Measurements from ENCODE around the gene HDAC2. TPM values are rescaled to one million over a fixed set of nuclear protein-coding genes. Genes with fewer than 3 reads are reported as not detected.

Gene HDAC2
- total and polyA plus RNA-seq, 2 donors (not counting 3 experiments of a cell fraction or from before 2014, with no cell fraction given) = 121 to 142 TPM

- H3K27me3 ChIP-seq (ENCODE audit: control insufficient read depth in 2 of 2, insufficient read depth in 2 of 2, low read length in 2 of 2) = no peaks in the 10 kb centered on the region
- no peak overlapping the region for H2AFZ ChIP-seq (ENCODE audit: low read depth, low read length)
- no peaks in the 10 kb centered on the region for H3K36me3 ChIP-seq (ENCODE audit: control insufficient read depth in 2 of 2, extremely low read depth in 1 of 2, insufficient read depth in 2 of 2, low read length in 2 of 2)
- CTCF ChIA-PET = no interaction called here
- H3K9me3 ChIP-seq (replicated peaks; ENCODE audit: control insufficient read depth, insufficient read depth, low read length) = no peaks in the 10 kb centered on the region
- H4K20me1 ChIP-seq (replicated peaks; ENCODE audit: control insufficient read depth, extremely low read depth, insufficient read depth, low read length) = no peaks in the 10 kb centered on the region
- no TSS peak for BruUV-seq (replicated peaks)
- intact Hi-C loops (cut with micrococcal nuclease) = loop anchor here (10.0 kb wide), 1 partner anchor 1425 kb away; no protein-coding TSS in a partner anchor
- DNase-seq (ENCODE audit: low read depth, low spot score) (no peak), FAIRE-seq (no peak)
- no peak overlapping the region for H3K4me2 ChIP-seq (ENCODE audit: insufficient read depth, low read length)
- no peaks in the 10 kb centered on the region for H3K9me1 ChIP-seq (replicated peaks; ENCODE audit: control insufficient read depth, extremely low read depth, insufficient read depth, low read length)
- no peak overlapping the region for H3K9ac ChIP-seq (replicated peaks; ENCODE audit: extremely low read depth, insufficient read depth, low read length)
- POLR2A ChIA-PET = no interaction called here
- H3K4me1 ChIP-seq (ENCODE audit: control insufficient read depth, extremely low read depth, insufficient read depth, low read length) = no peaks in the 10 kb centered on the region
- H3K79me2 ChIP-seq (ENCODE audit: control insufficient read depth, insufficient read depth, low read length) = no peaks in the 10 kb centered on the region
- TF ChIP-seq EZH2 (IDR thresholded peaks at IDR 0.05; ENCODE audit: borderline replicate concordance, low read depth, low read length, severe bottlenecking) (no peak), CTCF (IDR thresholded peaks at IDR 0.05; ENCODE audit: extremely low read depth in 1 of 2, insufficient read depth in 1 of 2, low read depth in 1 of 2, low read length in 2 of 2) (no peak)
- no peak overlapping the region for H3K27ac ChIP-seq (ENCODE audit: insufficient read depth, low read depth, low read length)
- dilution Hi-C loops (cut with MboI; ENCODE audit: extremely low pct_ligation_motif_present, low sequenced_read_pairs) = no loop called here
- H3K4me3 ChIP-seq (replicated peaks in 1 of 3; ENCODE audit: insufficient read depth in 1 of 3, low read depth in 1 of 3, low read length in 3 of 3) = no peak overlapping the region
These were observed 40.8 kb downstream of the HDAC2 start for GRCh38 chr6:113930183-113930582.

- Histone ChIP-seq H3K4me2 (ENCODE audit: insufficient read depth, low read length) (no peak overlapping the region), H3K79me2 (ENCODE audit: control insufficient read depth, insufficient read depth, low read length) (no peaks in the 10 kb centered on the region), H3K27me3 (ENCODE audit: control insufficient read depth in 2 of 2, insufficient read depth in 2 of 2, low read length in 2 of 2) (no peaks in the 10 kb centered on the region), H3K27ac (ENCODE audit: insufficient read depth, low read depth, low read length) (no peak overlapping the region), H3K9me3 (replicated peaks; ENCODE audit: control insufficient read depth, insufficient read depth, low read length) (no peaks in the 10 kb centered on the region), H3K36me3 (ENCODE audit: control insufficient read depth in 2 of 2, extremely low read depth in 1 of 2, insufficient read depth in 2 of 2, low read length in 2 of 2) (no peaks in the 10 kb centered on the region), H4K20me1 (replicated peaks; ENCODE audit: control insufficient read depth, extremely low read depth, insufficient read depth, low read length) (no peaks in the 10 kb centered on the region), H2AFZ (ENCODE audit: low read depth, low read length) (no peak overlapping the region), H3K4me1 (ENCODE audit: control insufficient read depth, extremely low read depth, insufficient read depth, low read length) (peaks cover 8% of the 10 kb centered on the region), H3K9ac (replicated peaks; ENCODE audit: extremely low read depth, insufficient read depth, low read length) (no peak overlapping the region), H3K9me1 (replicated peaks; ENCODE audit: control insufficient read depth, extremely low read depth, insufficient read depth, low read length) (no peaks in the 10 kb centered on the region), H3K4me3 (replicated peaks in 1 of 3; ENCODE audit: insufficient read depth in 1 of 3, low read depth in 1 of 3, low read length in 3 of 3) (no peak overlapping the region)
- TF ChIP-seq EZH2 (IDR thresholded peaks at IDR 0.05; ENCODE audit: borderline replicate concordance, low read depth, low read length, severe bottlenecking) = no peak
- TF ChIP-seq FOS (IDR thresholded peaks at IDR 0.05; ENCODE audit: borderline replicate concordance, insufficient read depth, low read length) = no peak
- no peak for TF ChIP-seq CTCF (IDR thresholded peaks at IDR 0.05; ENCODE audit: extremely low read depth in 1 of 2, insufficient read depth in 1 of 2, low read depth in 1 of 2, low read length in 2 of 2)
- TF ChIP-seq MAX (IDR thresholded peaks at IDR 0.05; ENCODE audit: insufficient read depth, insufficient read length) = no peak
- no peak for TF ChIP-seq JUN (IDR thresholded peaks at IDR 0.05; ENCODE audit: borderline replicate concordance, insufficient read depth, insufficient read length, low read depth)
- TF ChIP-seq GATA2 (IDR thresholded peaks at IDR 0.05; ENCODE audit: insufficient read depth, insufficient read length, low read depth, low read length) = no peak
- no peak for TF ChIP-seq POLR2AphosphoS5 (IDR thresholded peaks at IDR 0.05; ENCODE audit: insufficient read depth, low read depth, low read length)
- no peak for TF ChIP-seq POLR2A (IDR thresholded peaks at IDR 0.05; ENCODE audit: low read depth, low read length)
- no peak for TF ChIP-seq MYC (IDR thresholded peaks at IDR 0.05; ENCODE audit: low read depth, low read length)
- BruUV-seq (replicated peaks) = no TSS peak
- POLR2A ChIA-PET = no interaction called here
- intact Hi-C loops (cut with micrococcal nuclease) (no loop called here), dilution Hi-C loops (cut with MboI; ENCODE audit: extremely low pct_ligation_motif_present, low sequenced_read_pairs) (no loop called here)
- peak; percentile 28 for DNase-seq (ENCODE audit: low read depth, low spot score)
- CTCF ChIA-PET = interaction anchor here (0.7 to 1.6 kb wide), 5 partner anchors 9 to 48 kb away, joined by 4 to 11 read pairs (median 4); no protein-coding TSS in a partner anchor
- FAIRE-seq = peak; percentile 28
These were observed 43.9 kb downstream of the HDAC2 start for GRCh38 chr6:113927001-113927400.

Measured in endothelial cell of umbilical vein (primary cell).